Astrocyte of the cerebellum (primary cell): ENCODE measurements around the gene RAN.
"Not testable (repeated sequence)": the region's sequence is repeated elsewhere in the genome, so short reads cannot be mapped to it uniquely, and the experiment has no call there.

Experiments
- DNase-seq: peaks from one replicate; pipeline ENCODE4 v3.0.0-alpha.2; 2011; ENCODE audit warnings: low read depth
- H3K4me3 ChIP-seq: 2 replicates; pipeline ENCODE4 v1.5.1; 2011; ENCODE audit warnings: mild to moderate bottlenecking, low read depth, low read length, moderate library complexity
- CTCF ChIP-seq: IDR thresholded peaks from 2 replicates; pipeline ENCODE4 v1.5.1; 2012; ENCODE audit warnings: low read length, low read depth, moderate library complexity, mild to moderate bottlenecking; ENCODE audit errors: missing control alignments
- in situ Hi-C: cut with HindIII; loops from 2 replicates; pipeline ENCODE4 v1.10.0; 2017; ENCODE audit warnings: low sequenced_read_pairs

Gene RAN

GRCh38 chr12:130873106-130873795, 1.4 kb downstream of the RAN start:
- no peak for TF ChIP-seq CTCF
- in situ Hi-C loops, result no loop called here
- H3K4me3 ChIP-seq, result peak overlapping the region; percentile 87
- no peak for DNase-seq

- in situ Hi-C loops, result no loop called here
- TF ChIP-seq CTCF, result no peak
- no peak overlapping the region for H3K4me3 ChIP-seq
- DNase-seq, result no peak
These were observed 2.0 kb downstream of the RAN start for GRCh38 chr12:130873825-130874224.

GRCh38 chr12:130874696-130875095, 2.8 kb downstream of the RAN start:
- in situ Hi-C loops, result no loop called here
- TF ChIP-seq CTCF, result no peak
- no peak overlapping the region for H3K4me3 ChIP-seq
- DNase-seq, result no peak

- no peak for DNase-seq
- no peak for TF ChIP-seq CTCF
- in situ Hi-C loops, result no loop called here
- no peak overlapping the region for H3K4me3 ChIP-seq
These were observed 3.3 kb downstream of the RAN start for GRCh38 chr12:130875193-130875592.

GRCh38 chr12:130875708-130876107, 3.8 kb downstream of the RAN start:
- H3K4me3 ChIP-seq, in situ Hi-C loops, DNase-seq: not testable (repeated sequence)

GRCh38 chr12:130876297-130876696, 4.4 kb downstream of the RAN start:
- no peak for TF ChIP-seq CTCF
- in situ Hi-C loops, result no loop called here
- no peak for DNase-seq
- H3K4me3 ChIP-seq, result no peak overlapping the region

GRCh38 chr12:130876758-130877157, 4.9 kb downstream of the RAN start:
- TF ChIP-seq CTCF, result no peak
- in situ Hi-C loops, result no loop called here
- no peak overlapping the region for H3K4me3 ChIP-seq
- DNase-seq, result no peak
